Putamen (tissue), 1 donor: ENCODE data around the gene SPRR2A.
"Not testable (repeated sequence)": the region's sequence is repeated elsewhere in the genome, so short reads cannot be mapped to it uniquely, and the experiment has no call there.

ENCODE experiments used
- DNase-seq: peaks from one replicate; pipeline ENCODE4 v3.0.0-alpha.2; 2016; ENCODE audit warnings: low spot score

Gene SPRR2A

GRCh38 chr1:153024413-153024812, 32.9 kb downstream of the SPRR2A start:
- no peak for DNase-seq

- no peak for DNase-seq
Observed at GRCh38 chr1:153023109-153023508, 34.2 kb downstream of the SPRR2A start.

- not testable (repeated sequence) for DNase-seq
Observed at GRCh38 chr1:153022340-153022739, 35.0 kb downstream of the SPRR2A start.

GRCh38 chr1:153021829-153022228, 35.5 kb downstream of the SPRR2A start:
- not testable (repeated sequence) for DNase-seq

- not testable (repeated sequence) for DNase-seq
Observed at GRCh38 chr1:153011235-153011758, 46.0 kb downstream of the SPRR2A start.
